HL-60 (cell line): ENCODE measurements around the gene SMOC1.

Experiments used
- DNase-seq, 2 experiments: peaks; one replicate each; pipeline ENCODE4 v3.0.0-alpha.2; 2010 to 2020; ENCODE audit warnings: low read depth in 1 of 2, low spot score in 1 of 2
- H3K27ac ChIP-seq: fragments of 250-450 bp; sonication (Bioruptor Pico); replicated peaks from 2 replicates; pipeline ENCODE4 v1.5.1; 2020; ENCODE audit warnings: mild to moderate bottlenecking, moderate library complexity
- H3K27me3 ChIP-seq: fragments of 250-450 bp; sonication (Bioruptor Pico); 2 replicates; pipeline ENCODE4 v1.5.1; 2021; ENCODE audit warnings: mild to moderate bottlenecking, moderate library complexity; ENCODE audit not compliant: insufficient read depth, poor library complexity, severe bottlenecking
- H3K4me3 ChIP-seq: replicated peaks from 2 replicates; pipeline ENCODE4 v1.5.1; 2011; ENCODE audit warnings: mild to moderate bottlenecking, control low read depth, low read length; ENCODE audit not compliant: insufficient read depth
- CTCF ChIP-seq: IDR thresholded peaks from one replicate; pipeline ENCODE4 v1.5.1; 2011; ENCODE audit warnings: low read length, control low read depth, inconsistent platforms; ENCODE audit not compliant: insufficient read depth
- GABPA ChIP-seq: IDR thresholded peaks from 2 replicates; pipeline ENCODE4 v1.6.1; 2012; ENCODE audit warnings: low read depth
- POLR2AphosphoS5 ChIP-seq: IDR thresholded peaks from 2 replicates; pipeline ENCODE4 v1.6.1; 2012; ENCODE audit warnings: low read depth
- REST ChIP-seq: IDR thresholded peaks from 2 replicates; pipeline ENCODE4 v1.6.1; 2012; ENCODE audit warnings: low read depth; ENCODE audit not compliant: insufficient replicate concordance
- SPI1 ChIP-seq: IDR thresholded peaks from 2 replicates; pipeline ENCODE4 v1.6.1; 2012; ENCODE audit warnings: low read depth, mild to moderate bottlenecking, borderline replicate concordance

The SMOC1 gene

GRCh38 chr14:69928111-69928523, 48.9 kb downstream of the SMOC1 start:
- Histone ChIP-seq H3K27me3 (no peaks in the 10 kb centered on the region), H3K4me3 (no peak overlapping the region), H3K27ac (no peak overlapping the region)
- TF ChIP-seq SPI1 = no peak
- no peak for TF ChIP-seq POLR2AphosphoS5
- TF ChIP-seq REST = no peak
- TF ChIP-seq GABPA = no peak
- TF ChIP-seq CTCF = no peak
- no peak for DNase-seq

GRCh38 chr14:69930780-69931379, 51.7 kb downstream of the SMOC1 start:
- Histone ChIP-seq H3K27me3 (no peaks in the 10 kb centered on the region), H3K4me3 (no peak overlapping the region), H3K27ac (no peak overlapping the region)
- no peak for TF ChIP-seq GABPA
- TF ChIP-seq SPI1 = no peak
- TF ChIP-seq CTCF = no peak
- TF ChIP-seq REST = no peak
- no peak for TF ChIP-seq POLR2AphosphoS5
- DNase-seq = no peak

GRCh38 chr14:69931960-69932359, 52.7 kb downstream of the SMOC1 start:
- H3K4me3 ChIP-seq = no peak overlapping the region
- DNase-seq = no peak
- no peak overlapping the region for H3K27ac ChIP-seq
- TF ChIP-seq SPI1 (no peak), REST (no peak), CTCF (no peak), POLR2AphosphoS5 (no peak), GABPA (no peak)
- H3K27me3 ChIP-seq = no peaks in the 10 kb centered on the region
